CD4-positive, alpha-beta T cell treated with Interleukin-17A for 4 hours (primary cell): ENCODE measurements around the gene PIGV.
"Not testable (repeated sequence)": the region's sequence is repeated elsewhere in the genome, so short reads cannot be mapped to it uniquely, and the experiment has no call there.

Experiments
- DNase-seq: peaks from one replicate; pipeline ENCODE4 v3.0.0-alpha.2; 2020; ENCODE audit warnings: mixed read lengths

PIGV gene

GRCh38 chr1:26799479-26800142 lies 11.9 kb downstream of the PIGV start:
- DNase-seq = peak; percentile 37

GRCh38 chr1:26803932-26804331 lies 16.2 kb downstream of the PIGV start:
- not testable (repeated sequence) for DNase-seq

GRCh38 chr1:26810105-26810504 lies 22.4 kb downstream of the PIGV start:
- DNase-seq = peak; percentile 76

- no peak for DNase-seq
Observed at GRCh38 chr1:26811057-26811456, 23.3 kb downstream of the PIGV start.

- DNase-seq = no peak
Observed at GRCh38 chr1:26811708-26812107, 24.0 kb downstream of the PIGV start.

- no peak for DNase-seq
Observed at GRCh38 chr1:26814377-26814776, 26.6 kb downstream of the PIGV start.

GRCh38 chr1:26814893-26815292 lies 27.1 kb downstream of the PIGV start:
- DNase-seq = no peak

GRCh38 chr1:26820784-26821269 lies 33.1 kb downstream of the PIGV start:
- peak; percentile 51 for DNase-seq

- no peak for DNase-seq
Observed at GRCh38 chr1:26822737-26823395, 35.1 kb downstream of the PIGV start.

GRCh38 chr1:26824731-26825130 lies 37.0 kb downstream of the PIGV start:
- DNase-seq = no peak

GRCh38 chr1:26826261-26827105 lies 38.7 kb downstream of the PIGV start, which contains the start of gene ZDHHC18:
ZDHHC18 (plus strand) TSS chr1:26826688; CDS start chr1:26826805, 117 bp downstream.
- peak; percentile 82 for DNase-seq

GRCh38 chr1:26827106-26827604 lies 39.4 kb downstream of the PIGV start:
- no peak for DNase-seq

GRCh38 chr1:26827663-26828062 lies 39.9 kb downstream of the PIGV start:
- DNase-seq = no peak

GRCh38 chr1:26828411-26828991 lies 40.8 kb downstream of the PIGV start:
- no peak for DNase-seq

- DNase-seq = no peak
Observed at GRCh38 chr1:26829184-26829911, 41.6 kb downstream of the PIGV start.

- DNase-seq = no peak
Observed at GRCh38 chr1:26831059-26831458, 43.3 kb downstream of the PIGV start.

- DNase-seq = no peak
Observed at GRCh38 chr1:26831546-26832248, 43.9 kb downstream of the PIGV start.

GRCh38 chr1:26832249-26832960 lies 44.7 kb downstream of the PIGV start:
- DNase-seq = no peak

GRCh38 chr1:26833432-26834405 lies 46.0 kb downstream of the PIGV start:
- DNase-seq = peak; percentile 90
